Measurements from ENCODE around the gene PDIK1L.
"Not testable (repeated sequence)": the region's sequence is repeated elsewhere in the genome, so short reads cannot be mapped to it uniquely, and the experiment has no call there.

Gene PDIK1L

GRCh38 chr1:26083208-26083607 is 28.4 kb upstream of the PDIK1L start:
- Mint-ChIP-seq H3K36me3 (ENCODE audit: low read depth) (no peaks in the 10 kb centered on the region), H3K27me3 (ENCODE audit: low read depth, poor library complexity) (peaks cover 40% of the 10 kb centered on the region), H3K4me1 (peaks cover 14% of the 10 kb centered on the region), H3K4me3 (no peak overlapping the region), H3K27ac (no peak overlapping the region), H3K9me3 (no peaks in the 10 kb centered on the region)
- TF ChIP-seq, protein P1, sequence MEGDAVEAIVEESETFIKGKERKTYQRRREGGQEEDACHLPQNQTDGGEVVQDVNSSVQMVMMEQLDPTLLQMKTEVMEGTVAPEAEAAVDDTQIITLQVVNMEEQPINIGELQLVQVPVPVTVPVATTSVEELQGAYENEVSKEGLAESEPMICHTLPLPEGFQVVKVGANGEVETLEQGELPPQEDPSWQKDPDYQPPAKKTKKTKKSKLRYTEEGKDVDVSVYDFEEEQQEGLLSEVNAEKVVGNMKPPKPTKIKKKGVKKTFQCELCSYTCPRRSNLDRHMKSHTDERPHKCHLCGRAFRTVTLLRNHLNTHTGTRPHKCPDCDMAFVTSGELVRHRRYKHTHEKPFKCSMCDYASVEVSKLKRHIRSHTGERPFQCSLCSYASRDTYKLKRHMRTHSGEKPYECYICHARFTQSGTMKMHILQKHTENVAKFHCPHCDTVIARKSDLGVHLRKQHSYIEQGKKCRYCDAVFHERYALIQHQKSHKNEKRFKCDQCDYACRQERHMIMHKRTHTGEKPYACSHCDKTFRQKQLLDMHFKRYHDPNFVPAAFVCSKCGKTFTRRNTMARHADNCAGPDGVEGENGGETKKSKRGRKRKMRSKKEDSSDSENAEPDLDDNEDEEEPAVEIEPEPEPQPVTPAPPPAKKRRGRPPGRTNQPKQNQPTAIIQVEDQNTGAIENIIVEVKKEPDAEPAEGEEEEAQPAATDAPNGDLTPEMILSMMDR (IDR thresholded peaks at IDR 0.05) = no peak
- DNase-seq = no peak

DNA sequence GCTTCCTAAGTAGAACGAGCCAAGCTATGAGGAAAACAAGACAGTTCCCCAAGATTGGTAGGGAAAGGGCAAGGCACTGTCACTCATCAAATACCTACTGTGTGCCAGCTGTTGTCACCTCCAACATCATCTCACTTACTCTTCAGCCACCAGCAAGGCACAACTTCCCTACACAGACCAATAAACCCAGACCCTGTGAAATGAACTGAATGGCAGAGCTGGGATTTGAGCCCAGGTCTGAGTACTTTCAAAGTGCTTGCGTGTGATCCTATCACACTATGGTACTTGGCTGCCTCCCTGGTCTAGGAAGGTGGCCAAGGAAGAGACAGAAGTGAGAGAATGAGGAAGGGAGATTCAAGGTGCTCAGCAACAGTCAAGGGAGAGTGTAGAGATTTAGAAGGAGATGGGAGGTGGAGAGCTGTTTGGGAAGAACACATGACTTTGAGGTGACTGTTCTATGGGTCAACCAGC is 27.5 kb upstream of the PDIK1L start:
- no peak for DNase-seq
- Mint-ChIP-seq H3K36me3 (ENCODE audit: low read depth) (no peaks in the 10 kb centered on the region), H3K9me3 (no peaks in the 10 kb centered on the region), H3K4me3 (no peak overlapping the region), H3K4me1 (peaks cover 6% of the 10 kb centered on the region), H3K27ac (no peak overlapping the region), H3K27me3 (ENCODE audit: low read depth, poor library complexity) (peaks cover 34% of the 10 kb centered on the region)
- TF ChIP-seq, protein P1 (IDR thresholded peaks at IDR 0.05) = no peak

- Mint-ChIP-seq H3K4me1 (no peaks in the 10 kb centered on the region), H3K27me3 (ENCODE audit: low read depth, poor library complexity) (peaks cover 29% of the 10 kb centered on the region)
These were observed 26.8 kb upstream of the PDIK1L start for GRCh38 chr1:26084844-26085243.

DNA sequence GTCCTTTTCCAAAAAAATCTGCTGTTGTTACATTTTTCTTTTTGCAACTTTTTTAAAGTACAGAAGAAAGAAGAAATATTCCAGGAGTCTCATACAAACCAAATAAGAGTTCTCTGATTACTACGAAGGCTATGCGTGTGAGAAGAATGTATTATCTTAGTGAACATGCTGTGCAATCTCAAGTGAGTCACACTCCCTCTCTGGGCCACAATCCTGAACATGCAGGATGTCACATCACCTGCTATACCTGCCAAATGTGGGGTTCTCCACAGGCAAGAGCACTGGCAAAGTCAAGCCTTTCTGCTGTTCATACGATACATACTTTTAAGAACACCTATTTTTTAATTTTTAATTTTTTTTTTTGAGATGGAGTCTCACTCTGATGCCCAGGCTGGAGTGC is 22.5 kb upstream of the PDIK1L start:
- no peak for DNase-seq
- Mint-ChIP-seq H3K27ac (no peak overlapping the region), H3K9me3 (peaks cover 22% of the 10 kb centered on the region), H3K4me3 (no peak overlapping the region), H3K4me1 (peaks cover 26% of the 10 kb centered on the region), H3K36me3 (ENCODE audit: low read depth) (no peaks in the 10 kb centered on the region), H3K27me3 (ENCODE audit: low read depth, poor library complexity) (peaks cover 22% of the 10 kb centered on the region)
- TF ChIP-seq, protein P1 (IDR thresholded peaks at IDR 0.05) = no peak

More at GRCh38 chr1:26084844-26085243, 26.8 kb upstream of the PDIK1L start:
- no peaks in the 10 kb centered on the region for H3K36me3 Mint-ChIP-seq (ENCODE audit: low read depth)
- peaks cover 3% of the 10 kb centered on the region for H3K9me3 Mint-ChIP-seq
- no peak overlapping the region for H3K4me3 Mint-ChIP-seq
- TF ChIP-seq, protein P1 (IDR thresholded peaks at IDR 0.05) = no peak
- DNase-seq = no peak
- no peak overlapping the region for H3K27ac Mint-ChIP-seq

DNA sequence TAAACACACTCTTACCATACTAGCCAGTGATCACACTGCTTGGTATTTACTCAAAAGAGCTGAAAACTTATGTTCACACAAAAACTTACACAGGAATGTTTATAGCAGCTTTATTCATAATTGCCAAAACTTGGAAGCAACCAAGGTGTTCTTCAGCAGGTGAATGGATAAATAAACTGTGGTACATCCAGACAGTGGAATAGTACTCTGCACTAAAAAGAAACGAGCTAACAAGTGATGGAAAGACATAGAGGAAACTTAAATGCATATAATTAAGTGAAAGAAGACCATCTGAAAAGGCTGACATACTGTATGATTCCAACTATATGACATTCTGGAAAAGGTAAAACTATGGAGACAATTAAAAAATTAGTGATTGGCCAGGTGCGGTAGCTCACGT is 20.7 kb upstream of the PDIK1L start:
- peaks cover 7% of the 10 kb centered on the region for H3K27me3 Mint-ChIP-seq (ENCODE audit: low read depth, poor library complexity)
- peaks cover 39% of the 10 kb centered on the region for H3K4me1 Mint-ChIP-seq
- H3K9me3 Mint-ChIP-seq = peaks cover 22% of the 10 kb centered on the region
- DNase-seq = no peak
- TF ChIP-seq, protein P1 (IDR thresholded peaks at IDR 0.05) = no peak
- no peak overlapping the region for H3K27ac Mint-ChIP-seq
- no peak overlapping the region for H3K4me3 Mint-ChIP-seq
- no peaks in the 10 kb centered on the region for H3K36me3 Mint-ChIP-seq (ENCODE audit: low read depth)

- TF ChIP-seq, protein P1 (IDR thresholded peaks at IDR 0.05) = no peak
- Mint-ChIP-seq H3K27ac (peak overlapping the region; percentile 7), H3K36me3 (ENCODE audit: low read depth) (no peaks in the 10 kb centered on the region), H3K4me1 (peaks cover 41% of the 10 kb centered on the region), H3K4me3 (no peak overlapping the region), H3K9me3 (peaks cover 22% of the 10 kb centered on the region), H3K27me3 (ENCODE audit: low read depth, poor library complexity) (no peaks in the 10 kb centered on the region)
- no peak for DNase-seq
These were observed 19.2 kb upstream of the PDIK1L start for GRCh38 chr1:26092422-26092821.

DNA sequence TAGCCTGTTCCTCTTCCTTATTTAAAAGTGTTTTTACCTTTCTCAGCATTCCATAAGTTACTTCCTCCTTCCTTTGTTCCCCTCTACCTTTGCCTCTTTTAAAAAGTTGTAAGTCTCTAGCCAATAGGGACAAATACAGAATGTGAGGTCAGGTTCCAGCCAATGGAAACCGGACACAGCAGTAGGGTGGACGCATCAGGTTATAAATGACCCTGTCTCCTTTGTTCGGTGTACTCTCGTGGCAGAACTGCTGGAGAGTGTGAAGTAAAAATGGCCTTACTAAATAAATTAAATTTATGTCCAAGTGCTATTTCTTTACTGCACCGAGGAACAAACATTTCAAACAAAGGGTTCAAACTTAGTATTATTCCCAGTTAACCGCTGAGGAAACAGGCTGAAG is 18.1 kb upstream of the PDIK1L start:
- H3K4me3 Mint-ChIP-seq; H3K36me3 Mint-ChIP-seq (ENCODE audit: low read depth); H3K27me3 Mint-ChIP-seq (ENCODE audit: low read depth, poor library complexity); DNase-seq: not testable (repeated sequence)
- peak overlapping the region; percentile 87 for H3K27ac Mint-ChIP-seq
- H3K4me1 Mint-ChIP-seq = peaks cover 41% of the 10 kb centered on the region
- H3K9me3 Mint-ChIP-seq = peaks cover 22% of the 10 kb centered on the region

Data from nephron progenitor cell (in vitro differentiated cells).